Measurements from ENCODE around the gene RPRD1B.

RPRD1B gene

GRCh38 chr20:38040276-38040675 lies 6.7 kb downstream of the RPRD1B start:
- no peak for DNase-seq

- DNase-seq, result peak; percentile 69
Observed at GRCh38 chr20:38043512-38044300, 10.2 kb downstream of the RPRD1B start.

- DNase-seq, result no peak
Observed at GRCh38 chr20:38044685-38045084, 11.1 kb downstream of the RPRD1B start.

GRCh38 chr20:38046572-38046971 lies 13.0 kb downstream of the RPRD1B start:
- no peak for DNase-seq

GRCh38 chr20:38049800-38050199 lies 16.3 kb downstream of the RPRD1B start:
- peak; percentile 79 for DNase-seq

- peak; percentile 30 for DNase-seq
Observed at GRCh38 chr20:38050686-38051085, 17.1 kb downstream of the RPRD1B start.

- DNase-seq, result no peak
Observed at GRCh38 chr20:38052870-38053269, 19.3 kb downstream of the RPRD1B start.

- no peak for DNase-seq
Observed at GRCh38 chr20:38054647-38055046, 21.1 kb downstream of the RPRD1B start.

GRCh38 chr20:38055294-38055693 lies 21.7 kb downstream of the RPRD1B start:
- no peak for DNase-seq

- DNase-seq, result no peak
Observed at GRCh38 chr20:38055848-38056247, 22.3 kb downstream of the RPRD1B start.

GRCh38 chr20:38057351-38057972 lies 23.9 kb downstream of the RPRD1B start:
- peak; percentile 61 for DNase-seq

GRCh38 chr20:38059832-38060231 lies 26.3 kb downstream of the RPRD1B start:
- DNase-seq, result no peak

GRCh38 chr20:38060536-38060935 lies 27.0 kb downstream of the RPRD1B start:
- peak; percentile 68 for DNase-seq

GRCh38 chr20:38061109-38061508 lies 27.6 kb downstream of the RPRD1B start:
- no peak for DNase-seq

- DNase-seq, result no peak
Observed at GRCh38 chr20:38062890-38063289, 29.3 kb downstream of the RPRD1B start.

GRCh38 chr20:38063911-38064530 lies 30.5 kb downstream of the RPRD1B start:
- DNase-seq, result no peak

- DNase-seq, result no peak
Observed at GRCh38 chr20:38065764-38066375, 32.3 kb downstream of the RPRD1B start.

GRCh38 chr20:38066969-38067716 lies 33.6 kb downstream of the RPRD1B start:
- no peak for DNase-seq

- DNase-seq, result no peak
Observed at GRCh38 chr20:38067717-38068365, 34.3 kb downstream of the RPRD1B start.

GRCh38 chr20:38072898-38073297 lies 39.4 kb downstream of the RPRD1B start:
- no peak for DNase-seq

- DNase-seq, result peak; percentile 95
Observed at GRCh38 chr20:38073307-38074071, 39.9 kb downstream of the RPRD1B start.

All from fibroblast of skin of abdomen (primary cell).